ENCODE results near the gene CTNNA1. TPM values are rescaled to one million over a fixed set of nuclear protein-coding genes. Genes with fewer than 3 reads are reported as not detected.

The CTNNA1 gene
- total and polyA plus RNA-seq, 9 of the 15 experiments (the other 6 are each of a cell fraction or from before 2014, with no cell fraction given): 29.6 to 117 (median 89.1) TPM

Other genes starting within 250 kb of the CTNNA1 start
- 149 and 157 TPM in 2 replicates for gene ETF1, start 210.2 kb upstream of the CTNNA1 start, total RNA-seq (2014; rRNA removed)
- 190 and 225 TPM in 2 replicates for gene ETF1, start 210.2 kb upstream of the CTNNA1 start, total RNA-seq (2014; rRNA removed; fragmentation: Illumina TruSeq; extraction: Trizol)
- gene ETF1, start 210.2 kb upstream of the CTNNA1 start, total RNA-seq (2015; rRNA removed; fragmentation: Illumina TruSeq; extraction: Trizol): 146 and 159 TPM in 2 replicates
- 189 and 209 TPM in 2 replicates for gene ETF1, start 210.2 kb upstream of the CTNNA1 start, total RNA-seq (2021)
- 113 and 179 TPM in 2 replicates for gene ETF1, start 210.2 kb upstream of the CTNNA1 start, polyA plus RNA-seq (2011; rRNA removed)
- 162 and 198 TPM in 2 replicates for gene ETF1, start 210.2 kb upstream of the CTNNA1 start, polyA plus RNA-seq (2014; fragmentation: Illumina TruSeq; extraction: Trizol)
- 10 to 100 TPM; 53.7 to 57.3 TPM for gene ETF1, start 210.2 kb upstream of the CTNNA1 start, polyA plus RNA-seq (2014; fragmentation: Nextera tagmentation; extraction: Ambion mirVana)
- gene ETF1, start 210.2 kb upstream of the CTNNA1 start, polyA plus RNA-seq (2014; rRNA removed): 137 and 164 TPM in 2 replicates
- 482 and 583 TPM in 2 replicates for gene HSPA9, start 178.0 kb upstream of the CTNNA1 start, total RNA-seq (2014; rRNA removed)
- gene HSPA9, start 178.0 kb upstream of the CTNNA1 start, total RNA-seq (2014; rRNA removed; fragmentation: Illumina TruSeq; extraction: Trizol): 548 and 597 TPM in 2 replicates
- gene HSPA9, start 178.0 kb upstream of the CTNNA1 start, total RNA-seq (2015; rRNA removed; fragmentation: Illumina TruSeq; extraction: Trizol): 522 and 545 TPM in 2 replicates
- gene HSPA9, start 178.0 kb upstream of the CTNNA1 start, total RNA-seq (2021): 481 and 498 TPM in 2 replicates
- 296 and 361 TPM in 2 replicates for gene HSPA9, start 178.0 kb upstream of the CTNNA1 start, polyA plus RNA-seq (2011; rRNA removed)
- 474 and 552 TPM in 2 replicates for gene HSPA9, start 178.0 kb upstream of the CTNNA1 start, polyA plus RNA-seq (2014; fragmentation: Illumina TruSeq; extraction: Trizol)
- 100 to 1,000 TPM; 195 to 294 TPM for gene HSPA9, start 178.0 kb upstream of the CTNNA1 start, polyA plus RNA-seq (2014; fragmentation: Nextera tagmentation; extraction: Ambion mirVana)
- 514 and 537 TPM in 2 replicates for gene HSPA9, start 178.0 kb upstream of the CTNNA1 start, polyA plus RNA-seq (2014; rRNA removed)
- gene LRRTM2, start 121.9 kb downstream of the CTNNA1 start, total RNA-seq (2014; rRNA removed): under 0.01 TPM in 1 of 2 replicates, not detected in the other
- gene LRRTM2, start 121.9 kb downstream of the CTNNA1 start, total RNA-seq (2014; rRNA removed; fragmentation: Illumina TruSeq; extraction: Trizol): not detected in 2 replicates
- gene LRRTM2, start 121.9 kb downstream of the CTNNA1 start, total RNA-seq (2015; rRNA removed; fragmentation: Illumina TruSeq; extraction: Trizol): 0.07 TPM in 1 of 2 replicates, not detected in the other
- gene LRRTM2, start 121.9 kb downstream of the CTNNA1 start, total RNA-seq (2021): not detected in 2 replicates
- gene LRRTM2, start 121.9 kb downstream of the CTNNA1 start, polyA plus RNA-seq (2011; rRNA removed): 0.03 TPM in 1 of 2 replicates, not detected in the other
- gene LRRTM2, start 121.9 kb downstream of the CTNNA1 start, polyA plus RNA-seq (2014; fragmentation: Illumina TruSeq; extraction: Trizol): 0.07 TPM in 1 of 2 replicates, not detected in the other
- gene LRRTM2, start 121.9 kb downstream of the CTNNA1 start, polyA plus RNA-seq (2014; fragmentation: Nextera tagmentation; extraction: Ambion mirVana): under 1 TPM; 0.01 to 0.03 TPM
- gene LRRTM2, start 121.9 kb downstream of the CTNNA1 start, polyA plus RNA-seq (2014; rRNA removed): not detected in 2 replicates

All from K562 (cell line).